ENCODE data around the gene LYPD6. TPM values are rescaled to one million over a fixed set of nuclear protein-coding genes. Genes with fewer than 3 reads are reported as not detected.

The LYPD6 gene
- total RNA-seq, 2 experiments from 2014 or later: not detected

DNA sequence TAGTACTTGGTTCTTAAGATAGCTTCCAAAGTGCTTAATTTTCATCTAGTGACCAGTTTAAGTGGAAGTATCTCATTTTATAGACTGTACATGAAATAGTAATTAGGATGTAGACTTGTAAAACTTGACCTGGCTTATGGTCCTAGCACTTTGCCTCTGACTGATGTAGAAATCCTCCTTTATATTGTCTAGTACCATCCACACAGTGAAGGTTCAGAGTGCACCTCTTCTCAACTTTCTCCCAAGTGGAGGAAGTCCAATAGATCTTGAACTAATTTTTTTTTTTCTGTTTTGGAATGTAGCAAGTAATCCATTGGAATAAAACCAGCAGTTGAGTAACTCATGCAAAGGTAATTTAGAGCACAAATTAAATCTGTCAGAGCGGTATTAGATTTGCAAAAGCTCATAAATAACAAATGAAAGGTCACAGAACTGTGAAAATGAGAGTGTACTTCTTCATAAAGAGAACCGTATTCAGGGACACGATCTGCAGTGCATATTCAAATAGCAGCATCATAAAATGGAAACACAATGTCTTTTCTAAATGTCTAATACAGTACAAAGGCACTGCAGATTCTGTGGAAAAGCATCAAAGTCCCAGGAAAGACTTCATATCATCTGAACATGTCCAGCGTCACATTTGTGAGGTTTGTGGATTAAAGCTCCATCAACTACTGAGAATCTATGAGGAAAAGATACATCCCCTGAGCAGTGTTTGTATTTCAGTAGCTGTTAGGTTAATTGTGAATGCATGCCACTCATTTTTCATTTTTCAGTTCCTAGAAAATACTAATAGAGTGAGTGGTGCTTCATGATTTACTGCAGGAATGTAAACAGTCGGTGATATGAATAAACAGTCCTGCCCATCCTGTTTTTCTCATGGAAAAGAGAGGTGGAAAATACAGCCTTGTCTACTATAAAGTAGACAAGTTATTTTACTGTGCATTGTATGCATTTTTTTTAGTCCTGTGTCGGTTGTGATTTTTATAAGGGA lies 100.7 kb downstream of the LYPD6 start:
- H3K36me3 ChIP-seq (ENCODE audit: insufficient read depth, low read length): no peaks in the 10 kb centered on the region
- no peak overlapping the region for H3K4me3 ChIP-seq (ENCODE audit: low read depth, low read length, poor library complexity, severe bottlenecking)
- H4K20me1 ChIP-seq (ENCODE audit: insufficient read depth, low read length): no peaks in the 10 kb centered on the region
- TF ChIP-seq EZH2phosphoT487 (IDR thresholded peaks at IDR 0.05; ENCODE audit: borderline replicate concordance, low read depth, low read length): no peak
- TF ChIP-seq, protein P1, sequence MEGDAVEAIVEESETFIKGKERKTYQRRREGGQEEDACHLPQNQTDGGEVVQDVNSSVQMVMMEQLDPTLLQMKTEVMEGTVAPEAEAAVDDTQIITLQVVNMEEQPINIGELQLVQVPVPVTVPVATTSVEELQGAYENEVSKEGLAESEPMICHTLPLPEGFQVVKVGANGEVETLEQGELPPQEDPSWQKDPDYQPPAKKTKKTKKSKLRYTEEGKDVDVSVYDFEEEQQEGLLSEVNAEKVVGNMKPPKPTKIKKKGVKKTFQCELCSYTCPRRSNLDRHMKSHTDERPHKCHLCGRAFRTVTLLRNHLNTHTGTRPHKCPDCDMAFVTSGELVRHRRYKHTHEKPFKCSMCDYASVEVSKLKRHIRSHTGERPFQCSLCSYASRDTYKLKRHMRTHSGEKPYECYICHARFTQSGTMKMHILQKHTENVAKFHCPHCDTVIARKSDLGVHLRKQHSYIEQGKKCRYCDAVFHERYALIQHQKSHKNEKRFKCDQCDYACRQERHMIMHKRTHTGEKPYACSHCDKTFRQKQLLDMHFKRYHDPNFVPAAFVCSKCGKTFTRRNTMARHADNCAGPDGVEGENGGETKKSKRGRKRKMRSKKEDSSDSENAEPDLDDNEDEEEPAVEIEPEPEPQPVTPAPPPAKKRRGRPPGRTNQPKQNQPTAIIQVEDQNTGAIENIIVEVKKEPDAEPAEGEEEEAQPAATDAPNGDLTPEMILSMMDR (conservative IDR thresholded peaks at IDR 0.05; ENCODE audit: low read length): no peak
- no peaks in the 10 kb centered on the region for H3K9me2 ChIP-seq (ENCODE audit: insufficient read depth, low read length)
- H3K4me2 ChIP-seq (ENCODE audit: low read length): no peak overlapping the region
- no peaks in the 10 kb centered on the region for H3K79me2 ChIP-seq (ENCODE audit: insufficient read depth, low read depth, low read length)
- intact Hi-C loops (cut with micrococcal nuclease; ENCODE audit: unreplicated experiment): no loop called here
- no peak for DNase-seq (ENCODE audit: low spot score)
- no peak overlapping the region for H3K27ac ChIP-seq (ENCODE audit: low read depth, low read length, poor library complexity, severe bottlenecking)
- POLR2A ChIA-PET: interaction anchor here (0.6 kb wide), 1 partner anchor 1899 kb away, joined by 3 read pairs; no protein-coding TSS in a partner anchor
- CTCF ChIA-PET (ENCODE audit: unreplicated experiment): no interaction called here
- no peaks in the 10 kb centered on the region for H3K4me1 ChIP-seq (ENCODE audit: insufficient read depth, low read length, poor library complexity, severe bottlenecking)
- H2AFZ ChIP-seq (ENCODE audit: low read length): no peak overlapping the region
- no TSS peak for BruUV-seq (replicated peaks)
- H3K9me3 ChIP-seq (ENCODE audit: low read length): no peaks in the 10 kb centered on the region

DNA sequence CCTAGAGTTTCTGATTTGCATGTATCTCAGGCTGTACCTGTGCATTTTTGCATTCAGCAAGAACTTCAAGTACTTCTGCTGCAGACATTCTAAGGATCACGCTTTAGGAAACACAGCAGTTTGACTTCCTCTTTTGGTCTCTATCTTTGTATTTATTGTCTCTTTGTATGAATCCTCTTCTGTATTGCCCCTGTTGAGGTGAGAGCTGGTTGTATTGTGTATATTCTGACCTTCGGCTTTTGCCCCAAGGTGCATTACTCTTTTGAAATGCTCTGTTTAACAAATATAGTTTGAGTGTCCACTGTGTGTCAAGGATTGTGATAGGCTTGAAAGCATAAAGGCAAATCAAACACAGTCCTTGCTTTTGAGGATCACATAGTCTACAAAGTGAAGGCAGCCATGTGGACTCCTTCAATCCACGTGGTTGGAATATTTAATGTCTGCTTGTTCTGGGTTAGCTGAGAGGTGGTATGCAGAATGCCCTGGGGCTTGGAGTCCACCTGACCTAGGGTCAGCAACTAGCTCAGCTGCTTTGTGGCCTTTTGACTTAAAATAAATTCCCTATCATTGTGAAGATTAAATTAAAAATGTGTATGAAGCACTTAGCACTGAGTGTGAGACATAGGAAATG lies 108.1 kb downstream of the LYPD6 start:
- no peaks in the 10 kb centered on the region for H3K79me2 ChIP-seq (ENCODE audit: insufficient read depth, low read depth, low read length)
- no TSS peak for BruUV-seq (replicated peaks)
- H3K27ac ChIP-seq (ENCODE audit: low read depth, low read length, poor library complexity, severe bottlenecking): no peak overlapping the region
- POLR2A ChIA-PET: no interaction called here
- CTCF ChIA-PET (ENCODE audit: unreplicated experiment): no interaction called here
- H3K9me2 ChIP-seq (ENCODE audit: insufficient read depth, low read length): no peaks in the 10 kb centered on the region
- H3K9me3 ChIP-seq (ENCODE audit: low read length): no peaks in the 10 kb centered on the region
- TF ChIP-seq, protein P1 (conservative IDR thresholded peaks at IDR 0.05; ENCODE audit: low read length): no peak
- no peak for TF ChIP-seq EZH2phosphoT487 (IDR thresholded peaks at IDR 0.05; ENCODE audit: borderline replicate concordance, low read depth, low read length)
- intact Hi-C loops (cut with micrococcal nuclease; ENCODE audit: unreplicated experiment): no loop called here
- no peaks in the 10 kb centered on the region for H3K36me3 ChIP-seq (ENCODE audit: insufficient read depth, low read length)
- H3K4me3 ChIP-seq (ENCODE audit: low read depth, low read length, poor library complexity, severe bottlenecking): no peak overlapping the region
- DNase-seq (ENCODE audit: low spot score): no peak
- no peaks in the 10 kb centered on the region for H4K20me1 ChIP-seq (ENCODE audit: insufficient read depth, low read length)
- no peaks in the 10 kb centered on the region for H3K4me1 ChIP-seq (ENCODE audit: insufficient read depth, low read length, poor library complexity, severe bottlenecking)
- no peak overlapping the region for H3K4me2 ChIP-seq (ENCODE audit: low read length)
- H2AFZ ChIP-seq (ENCODE audit: low read length): no peak overlapping the region

Measured in OCI-LY7 (cell line).